Activated T-cell treated with anti-CD3 and anti-CD28 coated beads for 4 hours (primary cell): Measurements from ENCODE around the gene TMOD4.
A peak's percentile ranks its signal among the peaks of the same experiment; 100 is the strongest.

Experiments used
- DNase-seq: peaks from one replicate; pipeline ENCODE4 v3.0.0-alpha.2; 2020

TMOD4 gene

DNA sequence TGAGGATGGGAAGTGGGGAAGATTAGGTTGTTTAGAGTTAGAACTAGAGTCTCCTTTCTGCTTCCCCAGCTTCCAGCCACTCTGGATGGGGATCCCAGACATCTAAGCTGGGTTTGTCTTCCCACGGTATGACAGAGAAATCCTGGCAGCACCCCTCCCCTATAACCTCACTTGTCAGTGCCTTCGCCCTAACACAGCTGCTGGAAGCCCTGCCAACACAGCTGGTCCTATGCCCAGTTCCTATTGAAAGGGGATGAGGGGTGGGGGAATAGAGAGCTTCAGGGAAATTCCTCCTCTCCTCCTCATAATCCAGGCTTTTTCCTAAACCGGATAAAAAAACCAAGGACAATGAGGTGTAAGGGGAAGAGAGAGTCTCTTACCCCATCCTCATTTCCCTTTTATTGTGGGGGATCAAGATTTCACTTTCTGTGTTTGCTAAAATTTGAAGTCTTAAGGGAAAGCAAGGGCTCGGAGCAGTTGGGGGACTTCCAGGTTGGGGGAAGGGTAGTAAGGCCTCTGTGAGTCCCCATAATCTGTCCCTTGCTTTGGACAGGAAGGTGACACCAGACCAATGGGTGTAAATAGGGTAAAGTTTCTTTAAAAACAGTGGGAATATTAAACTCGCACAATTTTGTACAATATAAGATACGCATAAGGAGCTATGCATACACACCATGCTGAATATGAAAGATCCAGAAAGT lies 590 bp downstream of the TMOD4 start:
- no peak for DNase-seq

- DNase-seq = no peak
Observed at GRCh38 chr1:151171190-151171589, 4.6 kb downstream of the TMOD4 start.

GRCh38 chr1:151167116-151167515 lies 8.7 kb downstream of the TMOD4 start:
- no peak for DNase-seq

- DNase-seq = no peak
Observed at GRCh38 chr1:151166505-151166956, 9.2 kb downstream of the TMOD4 start.

DNA sequence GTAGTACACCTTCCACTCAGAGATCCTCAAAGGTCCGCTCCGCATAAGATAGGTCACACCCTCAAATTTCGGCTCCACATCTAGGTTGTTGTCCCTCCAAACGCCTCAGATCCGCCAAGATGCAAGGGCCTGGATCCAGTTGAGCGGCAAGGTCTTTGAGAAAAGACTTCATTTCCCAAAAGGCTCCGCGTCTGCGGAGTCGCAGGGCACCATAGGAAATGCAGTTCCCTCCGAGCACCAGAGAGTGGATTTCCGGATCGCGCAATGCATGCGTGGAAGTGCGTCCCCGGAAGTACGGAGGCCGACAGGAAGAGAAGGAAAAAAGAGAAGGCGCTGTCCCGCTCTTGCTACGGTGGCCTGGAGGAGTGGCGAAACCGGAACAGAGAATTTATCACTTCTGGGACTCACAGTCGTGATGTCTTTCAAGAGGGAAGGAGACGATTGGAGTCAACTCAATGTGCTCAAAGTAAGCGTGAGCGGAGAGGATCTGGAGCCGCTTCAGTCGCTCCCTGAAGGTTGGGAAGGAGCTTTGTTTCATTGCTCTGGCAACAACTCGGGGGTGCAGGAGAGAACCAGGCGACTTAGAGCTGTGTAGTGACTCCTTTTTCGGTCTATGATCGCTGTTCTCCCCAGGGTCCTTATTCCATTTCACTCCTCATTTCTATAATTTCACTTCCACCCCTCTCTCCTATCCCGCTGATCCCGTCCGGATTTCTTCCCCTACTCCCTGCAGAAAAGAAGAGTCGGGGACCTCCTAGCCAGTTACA lies 9.9 kb downstream of the TMOD4 start, which contains the start of the genes LYSMD1 and SCNM1:
Gene LYSMD1, minus strand, starts transcription at position 165 of the 767 bp plus-strand sequence. CDS start 644 bp downstream, outside the sequence.
Gene SCNM1, plus strand, starts transcription at position 407 of the 767 bp plus-strand sequence. Its CDS starts 9 bp downstream, at position 416.
- DNase-seq = peak; percentile 91

GRCh38 chr1:151165281-151165737 lies 10.5 kb downstream of the TMOD4 start:
- DNase-seq = no peak

- DNase-seq = no peak
Observed at GRCh38 chr1:151164732-151165280, 11.0 kb downstream of the TMOD4 start.

DNA sequence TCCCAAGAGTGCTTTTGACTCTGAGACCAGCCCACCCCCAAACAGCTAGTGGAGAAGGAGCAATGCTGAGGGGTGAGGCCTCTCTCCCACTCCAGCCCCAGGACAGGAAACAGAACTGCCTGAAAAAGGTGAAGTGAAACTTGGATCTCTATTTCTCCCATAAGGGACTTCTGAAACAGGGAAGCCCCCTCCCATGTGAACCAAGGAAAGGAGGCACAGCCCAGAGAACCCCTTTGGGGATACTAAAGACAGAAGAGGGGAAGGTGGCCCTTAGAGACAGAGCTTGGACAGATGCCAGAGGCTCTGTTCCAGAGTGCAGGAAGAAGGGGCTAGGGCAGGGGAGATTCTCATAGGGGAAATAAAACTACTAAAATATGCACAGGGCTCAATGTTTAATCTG lies 16.4 kb downstream of the TMOD4 start:
- DNase-seq = no peak

DNA sequence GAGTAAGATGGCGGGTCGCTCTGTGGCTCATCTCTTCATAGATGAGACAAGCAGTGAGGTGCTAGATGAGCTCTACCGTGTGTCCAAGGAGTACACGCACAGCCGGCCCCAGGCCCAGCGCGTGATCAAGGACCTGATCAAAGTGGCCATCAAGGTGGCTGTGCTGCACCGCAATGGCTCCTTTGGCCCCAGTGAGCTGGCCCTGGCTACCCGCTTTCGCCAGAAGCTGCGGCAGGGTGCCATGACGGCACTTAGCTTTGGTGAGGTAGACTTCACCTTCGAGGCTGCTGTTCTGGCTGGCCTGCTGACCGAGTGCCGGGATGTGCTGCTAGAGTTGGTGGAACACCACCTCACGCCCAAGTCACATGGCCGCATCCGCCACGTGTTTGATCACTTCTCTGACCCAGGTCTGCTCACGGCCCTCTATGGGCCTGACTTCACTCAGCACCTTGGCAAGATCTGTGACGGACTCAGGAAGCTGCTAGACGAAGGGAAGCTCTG lies 17.0 kb downstream of the TMOD4 start:
- DNase-seq = no peak

- peak; percentile 35 for DNase-seq
Observed at GRCh38 chr1:151158326-151158725, 17.5 kb downstream of the TMOD4 start.

- DNase-seq = peak; percentile 23
Observed at GRCh38 chr1:151157067-151157531, 18.7 kb downstream of the TMOD4 start.

- peak; percentile 61 for DNase-seq
Observed at GRCh38 chr1:151156515-151156819, 19.3 kb downstream of the TMOD4 start, which contains the start of gene TNFAIP8L2. TSS of gene TNFAIP8L2 (plus strand) at chr1:151156649. CDS start at chr1:151158698, 2,049 bp downstream.

DNA sequence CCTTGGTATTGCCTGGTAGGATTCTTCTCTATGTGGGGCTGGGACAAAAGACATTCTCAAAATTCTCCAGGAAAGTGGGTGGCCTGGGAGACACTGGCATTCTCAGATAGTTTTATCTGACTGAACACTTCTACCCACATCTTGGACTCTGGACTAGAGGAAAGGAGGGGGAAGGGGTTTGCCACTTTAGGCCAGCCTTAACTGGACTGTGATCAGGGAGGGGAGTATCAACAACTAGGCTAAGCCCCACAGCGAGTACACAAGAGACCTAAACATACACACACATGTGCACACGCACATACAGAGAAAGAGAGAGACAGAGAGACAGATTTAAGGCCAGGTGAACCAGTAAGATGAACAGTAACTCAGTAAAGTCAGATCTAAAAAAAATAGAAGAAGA lies 28.1 kb downstream of the TMOD4 start:
- no peak for DNase-seq

DNA sequence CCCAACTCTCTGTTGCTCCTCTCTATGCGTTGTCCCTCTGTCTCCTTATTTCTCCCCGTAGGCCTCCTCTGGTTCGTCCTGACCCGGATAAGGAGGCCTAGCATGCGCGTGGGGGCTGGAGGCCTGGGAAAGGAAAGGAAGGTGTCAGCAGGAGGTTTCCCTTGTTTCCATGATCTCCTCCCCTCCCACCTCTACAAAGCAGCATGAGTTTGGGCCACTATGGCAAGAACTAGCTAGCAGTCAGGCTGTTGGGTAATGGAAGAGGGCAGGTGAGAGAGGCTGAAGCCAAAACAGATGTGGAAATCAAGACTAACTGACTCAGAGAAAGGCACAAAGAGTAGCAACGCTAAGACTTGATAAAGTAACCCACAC lies 28.7 kb downstream of the TMOD4 start:
- no peak for DNase-seq

DNA sequence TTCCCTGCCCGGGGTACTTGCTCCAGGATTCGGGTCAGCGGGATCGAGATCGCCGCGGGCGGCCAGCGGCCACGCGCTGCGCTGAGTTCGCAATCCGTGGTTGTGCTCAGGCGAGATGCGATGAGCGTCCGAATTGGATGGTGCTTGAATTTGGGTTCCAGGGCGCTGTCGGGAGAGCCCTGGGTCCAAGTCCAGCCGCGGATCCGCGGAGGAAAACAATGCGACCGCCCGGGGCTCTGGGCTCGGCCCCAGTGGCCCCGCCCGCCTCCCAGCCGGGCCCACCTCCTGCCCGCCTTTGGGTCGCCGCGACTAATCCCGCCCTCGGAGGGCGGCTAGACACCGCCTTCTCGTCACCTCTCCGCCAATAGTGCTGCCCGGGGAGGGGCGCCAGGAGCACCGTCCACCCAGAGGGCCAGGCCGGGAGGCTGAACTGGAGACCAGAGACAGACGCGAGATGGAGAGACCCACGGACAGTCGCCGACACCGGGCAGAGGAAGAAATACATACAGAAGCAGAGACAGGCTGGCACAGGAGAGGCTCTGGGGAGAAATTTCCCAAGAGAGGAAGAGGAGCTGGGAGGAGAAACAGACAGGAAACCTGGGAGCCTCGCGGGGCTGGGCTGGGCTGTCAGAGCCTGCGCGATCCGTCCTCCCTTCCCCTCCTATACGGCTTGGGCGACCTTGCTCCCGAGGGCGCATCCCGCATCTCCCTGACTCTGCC lies 29.2 kb downstream of the TMOD4 start, which contains the start of gene SEMA6C:
Gene SEMA6C, minus strand, starts transcription at position 220 of the 720 bp plus-strand sequence. CDS start 4,010 bp downstream, outside the sequence.
- peak; percentile 79 for DNase-seq

GRCh38 chr1:151146072-151146411 lies 29.7 kb downstream of the TMOD4 start:
- DNase-seq = no peak

DNA sequence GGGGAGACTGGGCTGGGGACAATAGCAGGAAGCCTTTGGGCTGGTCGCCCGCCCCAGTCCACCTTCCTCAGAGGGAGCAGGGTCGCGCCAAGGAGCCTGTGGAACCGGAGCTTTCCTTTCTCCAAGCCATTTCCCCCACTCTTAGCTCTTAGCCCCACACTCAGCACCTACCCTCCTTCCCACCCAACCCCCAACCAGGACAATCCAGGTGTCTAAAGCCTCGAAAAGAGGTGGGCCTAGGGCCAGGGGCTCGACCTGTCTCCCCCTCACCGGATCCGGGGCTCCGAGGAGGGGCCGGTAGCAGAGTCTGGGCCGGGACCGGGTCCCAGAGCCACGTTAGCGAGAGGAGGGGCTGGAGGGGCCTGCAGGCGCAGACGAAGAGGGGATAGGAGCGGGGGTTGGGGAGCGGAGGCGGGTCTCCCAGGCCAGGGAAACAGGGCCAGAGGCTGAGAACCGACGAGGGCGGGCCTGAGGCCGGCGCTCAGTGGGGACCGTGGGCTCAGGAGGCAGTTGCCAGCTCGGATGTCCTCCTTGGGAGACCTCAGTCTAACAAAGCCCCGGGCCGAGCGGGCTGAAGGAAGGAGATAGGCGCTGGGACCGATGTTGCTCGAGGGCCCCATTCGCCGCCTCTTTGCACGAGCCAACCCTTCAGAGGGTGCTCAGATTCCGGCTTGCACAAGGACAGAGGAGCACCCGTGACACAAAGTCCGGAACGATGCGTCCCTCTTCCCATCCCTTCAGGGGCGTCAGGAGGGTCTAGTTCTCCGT lies 30.3 kb downstream of the TMOD4 start:
- no peak for DNase-seq

DNA sequence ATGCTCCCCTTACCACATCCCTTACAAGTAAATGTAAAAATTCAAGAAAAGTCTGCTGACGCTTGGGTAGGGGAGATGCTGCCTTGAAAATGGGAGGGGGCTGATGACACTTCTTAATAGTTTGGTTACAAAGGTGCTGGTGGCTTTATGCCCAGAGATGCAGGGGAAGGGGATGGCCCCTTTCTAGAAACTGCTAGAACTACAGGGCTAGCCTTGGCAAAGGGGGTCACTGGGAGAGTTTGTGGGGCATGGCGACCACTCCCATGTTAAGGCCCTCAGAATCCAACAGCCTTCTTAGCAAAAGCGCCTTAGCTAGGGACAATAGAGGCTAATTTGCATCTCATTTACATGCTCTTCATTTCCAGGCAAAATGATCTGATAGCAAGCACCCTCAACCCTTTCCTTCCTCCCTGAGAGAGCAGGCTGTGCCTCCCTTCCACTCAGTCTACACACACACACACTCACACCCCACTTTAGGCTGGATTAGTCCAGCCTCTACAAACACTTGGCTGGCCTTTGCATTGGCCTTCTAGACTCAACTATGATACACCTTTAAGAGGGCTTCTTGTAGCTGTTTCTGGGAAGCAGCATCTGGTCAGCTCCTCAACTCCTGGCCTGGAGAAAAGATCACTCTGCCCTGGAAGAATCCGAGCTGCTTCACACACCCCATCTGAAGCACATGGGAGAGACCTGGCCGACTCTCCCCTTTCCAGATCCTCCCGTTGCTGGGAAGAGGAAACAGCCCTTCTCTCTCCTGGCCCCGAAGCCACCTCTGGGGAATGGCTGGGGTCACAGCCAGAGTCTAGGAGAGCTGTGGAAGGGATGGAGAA lies 31.1 kb downstream of the TMOD4 start:
- DNase-seq = no peak

- DNase-seq = no peak
Observed at GRCh38 chr1:151143986-151144385, 31.8 kb downstream of the TMOD4 start.

DNA sequence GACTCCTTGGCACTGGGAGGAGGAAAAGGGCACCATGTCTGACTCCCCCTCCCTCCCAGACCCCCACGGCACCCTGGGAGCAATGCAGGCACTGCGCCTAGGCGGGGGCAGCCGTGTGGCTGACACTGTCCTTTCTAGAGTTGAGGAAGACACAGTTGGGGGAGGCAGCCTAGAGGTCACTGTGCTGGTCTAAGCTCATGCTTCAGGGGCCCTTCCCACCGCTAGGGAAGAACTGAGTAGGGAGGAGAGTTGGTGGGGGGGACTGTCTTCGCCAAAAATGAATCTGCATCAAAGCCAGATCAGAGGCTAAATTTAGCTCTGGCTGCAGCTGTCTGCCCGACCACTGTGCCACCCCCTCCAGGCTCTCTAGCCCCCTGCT lies 32.7 kb downstream of the TMOD4 start:
- DNase-seq = no peak
